Muscle of leg (tissue), 11 donors: ENCODE measurements around the gene CALML5. TPM values are rescaled to one million over a fixed set of nuclear protein-coding genes. Genes with fewer than 3 reads are reported as not detected.
A peak's percentile ranks its signal among the peaks of the same experiment; 100 is the strongest.

ENCODE experiments used
- DNase-seq: peaks from one replicate; pipeline ENCODE4 v3.0.0; 2013
- H3K27ac ChIP-seq: one replicate; pipeline ENCODE4 v1.5.1; 2013; ENCODE audit warnings: mild to moderate bottlenecking, low read length, control low read depth
- H3K27me3 ChIP-seq: one replicate; pipeline ENCODE4 v1.6.1; 2013; ENCODE audit warnings: low read length; ENCODE audit not compliant: control insufficient read depth, insufficient read depth
- H3K36me3 ChIP-seq: one replicate; pipeline ENCODE4 v1.6.1; 2013; ENCODE audit warnings: low read length; ENCODE audit not compliant: control insufficient read depth, insufficient read depth
- H3K4me1 ChIP-seq: one replicate; pipeline ENCODE4 v1.6.1; 2013; ENCODE audit warnings: low read length; ENCODE audit not compliant: control insufficient read depth, insufficient read depth
- H3K4me3 ChIP-seq: one replicate; pipeline ENCODE4 v1.5.1; 2013; ENCODE audit warnings: low read length, control low read depth
- H3K9me3 ChIP-seq: replicated peaks from 2 replicates; pipeline ENCODE4 v1.6.1; 2013; ENCODE audit warnings: low read depth, low read length; ENCODE audit not compliant: control insufficient read depth
- WGBS: methylation state at CpG from one replicate; pipeline ENCODE4 v1.1.5; 2013; ENCODE audit warnings: missing lambda C conversion rate; ENCODE audit not compliant: insufficient coverage; 5-methylcytosine and 5-hydroxymethylcytosine counted together
- polyA plus RNA-seq, 8 donors: library from polyadenylated mRNA; unstranded; fragments of 120-200 nt; gene quantifications; one replicate each; pipeline versions ENCODE4 v1.2.1 to v1.2.3, GENCODE V29; 2013; ENCODE audit warnings: inconsistent platforms in 1 of 8, low replicate concordance in 1 of 8; ENCODE audit not compliant: insufficient read length in 8 of 8, insufficient read depth in 1 of 8
- total RNA-seq: library from RNA; stranded (reverse); fragments of 120-200 nt; gene quantifications from one replicate; pipeline ENCODE4 v1.2.4, GENCODE V29; 2013

The CALML5 gene
- total and polyA plus RNA-seq, 9 donors, result 0.19 to 2.2 TPM; not detected in 7

- Histone ChIP-seq H3K9me3 (peaks cover 9% of the 10 kb centered on the region), H3K36me3 (no peaks in the 10 kb centered on the region), H3K4me1 (no peaks in the 10 kb centered on the region), H3K27me3 (no peaks in the 10 kb centered on the region), H3K4me3 (no peak overlapping the region), H3K27ac (no peak overlapping the region)
- 94% methylated on average over 10 of the region's 13 CpGs for WGBS
- no peak for DNase-seq
Observed at GRCh38 chr10:5492929-5493576, 6.3 kb downstream of the CALML5 start.

- Histone ChIP-seq H3K27me3 (no peaks in the 10 kb centered on the region), H3K36me3 (no peaks in the 10 kb centered on the region), H3K27ac (no peak overlapping the region), H3K4me3 (no peak overlapping the region), H3K9me3 (peaks cover 9% of the 10 kb centered on the region), H3K4me1 (no peaks in the 10 kb centered on the region)
- 96% methylated on average over 3 of the region's 4 CpGs for WGBS
- DNase-seq, result no peak
Observed at GRCh38 chr10:5492322-5492855, 7.0 kb downstream of the CALML5 start.

- no peak overlapping the region for H3K27ac ChIP-seq
- 91% methylated on average over 7 of the region's 7 CpGs for WGBS
- no peaks in the 10 kb centered on the region for H3K27me3 ChIP-seq
- no peaks in the 10 kb centered on the region for H3K36me3 ChIP-seq
- H3K4me1 ChIP-seq, result peaks cover 6% of the 10 kb centered on the region
- H3K4me3 ChIP-seq, result no peak overlapping the region
- H3K9me3 ChIP-seq, result peaks cover 9% of the 10 kb centered on the region
- no peak for DNase-seq
Observed at GRCh38 chr10:5491477-5491876, 7.9 kb downstream of the CALML5 start.

GRCh38 chr10:5490698-5491464 lies 8.5 kb downstream of the CALML5 start:
- no peak overlapping the region for H3K27ac ChIP-seq
- no peaks in the 10 kb centered on the region for H3K27me3 ChIP-seq
- 84% methylated on average over 10 of the region's 10 CpGs for WGBS
- H3K4me3 ChIP-seq, result no peak overlapping the region
- no peak for DNase-seq
- H3K36me3 ChIP-seq, result no peaks in the 10 kb centered on the region
- peaks cover 12% of the 10 kb centered on the region for H3K4me1 ChIP-seq
- peaks cover 9% of the 10 kb centered on the region for H3K9me3 ChIP-seq

- H3K36me3 ChIP-seq, result no peaks in the 10 kb centered on the region
- peaks cover 9% of the 10 kb centered on the region for H3K9me3 ChIP-seq
- H3K27ac ChIP-seq, result no peak overlapping the region
- WGBS, result no CpG with 5 or more reads among the region's 4 CpGs
- no peak overlapping the region for H3K4me3 ChIP-seq
- H3K27me3 ChIP-seq, result no peaks in the 10 kb centered on the region
- peaks cover 20% of the 10 kb centered on the region for H3K4me1 ChIP-seq
- DNase-seq, result no peak
Observed at GRCh38 chr10:5490032-5490431, 9.3 kb downstream of the CALML5 start.

- no peak for DNase-seq
- Histone ChIP-seq H3K36me3 (no peaks in the 10 kb centered on the region), H3K9me3 (peaks cover 9% of the 10 kb centered on the region), H3K4me3 (no peak overlapping the region), H3K27ac (no peak overlapping the region), H3K4me1 (peaks cover 20% of the 10 kb centered on the region), H3K27me3 (no peaks in the 10 kb centered on the region)
- WGBS, result 81% methylated on average over 22 of the region's 27 CpGs
Observed at GRCh38 chr10:5488272-5489161, 10.9 kb downstream of the CALML5 start.

- H3K4me1 ChIP-seq, result peaks cover 20% of the 10 kb centered on the region
- H3K27me3 ChIP-seq, result no peaks in the 10 kb centered on the region
- H3K36me3 ChIP-seq, result no peaks in the 10 kb centered on the region
- WGBS, result 57% methylated on average over 9 of the region's 9 CpGs
- DNase-seq, result no peak
- peak overlapping the region; percentile 31 for H3K27ac ChIP-seq
- no peak overlapping the region for H3K4me3 ChIP-seq
- H3K9me3 ChIP-seq, result no peaks in the 10 kb centered on the region
Observed at GRCh38 chr10:5486853-5487235, 12.5 kb downstream of the CALML5 start.

- no peaks in the 10 kb centered on the region for H3K9me3 ChIP-seq
- no peaks in the 10 kb centered on the region for H3K27me3 ChIP-seq
- H3K4me1 ChIP-seq, result peaks cover 20% of the 10 kb centered on the region
- peak overlapping the region; percentile 31 for H3K27ac ChIP-seq
- H3K4me3 ChIP-seq, result no peak overlapping the region
- peak; percentile 38 for DNase-seq
- 51% methylated on average over 7 of the region's 13 CpGs for WGBS
- no peaks in the 10 kb centered on the region for H3K36me3 ChIP-seq
Observed at GRCh38 chr10:5485948-5486852, 13.2 kb downstream of the CALML5 start.

GRCh38 chr10:5485290-5485689 lies 14.1 kb downstream of the CALML5 start:
- no peaks in the 10 kb centered on the region for H3K27me3 ChIP-seq
- peaks cover 25% of the 10 kb centered on the region for H3K4me1 ChIP-seq
- no peaks in the 10 kb centered on the region for H3K36me3 ChIP-seq
- H3K27ac ChIP-seq, result no peak overlapping the region
- H3K9me3 ChIP-seq, result no peaks in the 10 kb centered on the region
- DNase-seq, result no peak
- WGBS, result 82% methylated on average over 10 of the region's 14 CpGs
- no peak overlapping the region for H3K4me3 ChIP-seq
